T47D (cell line): ENCODE data around the gene ANXA1.

Source experiments
- DNase-seq, 2 experiments: peaks; one replicate each; pipeline versions ENCODE4 v3.0.0 to v3.0.0-alpha.2; 2011 to 2012; ENCODE audit warnings: low read depth in 1 of 2, low spot score in 1 of 2
- JUND ChIP-seq: IDR thresholded peaks from 2 replicates; pipeline ENCODE4 v1.6.1; 2012; ENCODE audit warnings: low read depth
- in situ Hi-C: cut with HindIII; loops from 2 replicates; pipeline ENCODE4 v1.10.0; 2016; ENCODE audit warnings: low sequenced_read_pairs, low pct_unique_long_range_greater_than_20kb

The ANXA1 gene

DNA sequence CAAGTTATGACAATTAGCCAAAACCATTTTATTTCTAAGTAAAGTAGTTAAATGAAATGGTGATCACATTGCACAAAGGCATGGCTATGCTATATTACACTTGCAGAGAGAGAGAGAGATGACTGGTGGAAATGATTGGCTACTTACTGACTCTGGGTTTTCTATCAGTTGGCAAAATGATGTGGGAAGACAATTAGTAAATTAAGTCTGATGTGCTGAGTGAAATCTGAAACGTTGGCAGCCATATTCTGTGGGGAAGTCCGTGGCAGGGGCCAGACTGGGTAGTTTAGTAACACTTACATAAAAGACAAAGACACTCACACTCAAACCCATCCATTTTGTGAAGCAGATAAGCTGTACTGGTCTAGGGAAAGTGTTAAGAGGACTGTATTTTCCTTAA, 61.6 kb downstream of the ANXA1 start:
- no peak for TF ChIP-seq JUND
- no peak for DNase-seq
- in situ Hi-C loops, result no loop called here

DNA sequence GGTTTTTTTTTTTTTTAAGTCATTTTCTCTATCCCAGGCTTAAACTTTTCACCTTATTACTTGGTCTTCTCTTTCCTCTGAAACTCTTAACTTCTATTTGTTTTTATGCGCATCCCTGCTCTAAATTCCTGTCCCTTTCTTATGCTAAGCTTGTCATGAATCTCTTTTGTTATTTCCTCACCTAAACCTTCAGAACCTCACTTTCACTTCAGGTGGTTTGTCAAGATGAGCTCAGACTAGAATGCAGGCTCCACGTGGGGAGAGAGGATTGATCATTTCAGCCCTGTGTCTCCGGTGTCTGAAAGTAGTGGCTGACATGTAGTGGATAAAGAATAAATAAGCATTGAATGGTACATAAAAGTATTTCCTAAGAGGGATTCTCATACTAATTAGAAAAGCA, 63.6 kb downstream of the ANXA1 start:
- TF ChIP-seq JUND, result no peak
- DNase-seq, result no peak
- in situ Hi-C loops, result no loop called here

GRCh38 chr9:73216100-73216499, 64.4 kb downstream of the ANXA1 start:
- TF ChIP-seq JUND, result no peak
- in situ Hi-C loops, result no loop called here

More at GRCh38 chr9:73216100-73216499, 64.4 kb downstream of the ANXA1 start:
- no peak for DNase-seq
